ENCODE results near the gene NOSTRIN. TPM values are rescaled to one million over a fixed set of nuclear protein-coding genes. Genes with fewer than 3 reads are reported as not detected.

NOSTRIN gene
- total and polyA plus RNA-seq, 2 of the 8 experiments (the other 6 are each of a cell fraction or from before 2014, with no cell fraction given), result not detected

- Histone ChIP-seq H3K4me2 (ENCODE audit: insufficient read depth in 1 of 2, low read depth in 2 of 2, low read length in 2 of 2) (peak overlapping the region; percentile 46 to 59), H4K91ac (replicated peaks; ENCODE audit: insufficient read length, low read length) (no peak overlapping the region), H3K23ac (ENCODE audit: insufficient read length) (no peak overlapping the region), H3K9ac (replicated peaks in 1 of 4; ENCODE audit: extremely low read depth in 1 of 4, low read depth in 3 of 4, low read length in 3 of 4) (no peak overlapping the region), H2BK120ac (replicated peaks; ENCODE audit: low read depth, low read length) (no peak overlapping the region), H3K56ac (replicated peaks; ENCODE audit: insufficient read length, low read depth, low read length) (no peak overlapping the region), H2BK20ac (ENCODE audit: low read length) (no peak overlapping the region), H2BK5ac (ENCODE audit: low read depth, low read length) (no peak overlapping the region), H3K18ac (ENCODE audit: extremely low read depth, low read length) (no peak overlapping the region), H4K5ac (ENCODE audit: insufficient read length, low read depth, low read length) (no peak overlapping the region), H3K9me3 (ENCODE audit: insufficient read depth in 2 of 2, low read depth in 1 of 2, low read length in 1 of 2) (peaks cover 5 to 6% of the 10 kb centered on the region in 2 experiments; a peak in 3 of 4 replicates), H3K4ac (replicated peaks; ENCODE audit: insufficient read length, low read depth, low read length) (no peak overlapping the region), H3K79me1 (ENCODE audit: low read depth, low read length) (no peaks in the 10 kb centered on the region), H3K4me1 (replicated peaks in 1 of 4; ENCODE audit: control insufficient read depth in 3 of 4, insufficient read depth in 4 of 4, low read length in 3 of 4) (peaks cover 7 to 23% (median 22%) of the 10 kb centered on the region in 4 experiments), H3K4me3 (ENCODE audit: extremely low read depth in 1 of 4, insufficient read depth in 2 of 4, low read depth in 3 of 4, low read length in 4 of 4) (peak overlapping the region in 1 of 4 experiments; percentile 26; a peak in 2 of 8 replicates), H3K23me2 (ENCODE audit: low read depth, low read length) (no peaks in the 10 kb centered on the region), H2BK15ac (ENCODE audit: low read length) (0 out of 2 replicates have a peak overlapping the region, but pooled peaks have one; percentile 82), H3K36me3 (ENCODE audit: control insufficient read depth in 2 of 4, insufficient read depth in 4 of 4, low read length in 3 of 4) (no peaks in the 10 kb centered on the region), H3K79me2 (ENCODE audit: control insufficient read depth in 1 of 2, insufficient read depth in 2 of 2, low read length in 2 of 2) (no peaks in the 10 kb centered on the region), H4K8ac (ENCODE audit: extremely low read depth, insufficient read depth, low read length) (no peak overlapping the region), H2AFZ (ENCODE audit: low read length) (no peak overlapping the region), H2BK12ac (ENCODE audit: low read depth, low read length) (no peak overlapping the region), H4K20me1 (replicated peaks in 1 of 2; ENCODE audit: control insufficient read depth in 1 of 2, insufficient read depth in 2 of 2, low read length in 2 of 2) (no peaks in the 10 kb centered on the region), H3K27me3 (replicated peaks in 1 of 4; ENCODE audit: control insufficient read depth in 3 of 4, extremely low read depth in 1 of 4, insufficient read depth in 3 of 4, low read length in 3 of 4) (peaks cover 0 to 2% (median 0%) of the 10 kb centered on the region in 4 experiments; a peak in 1 of 7 replicates), H2AK5ac (ENCODE audit: low read depth, low read length) (no peak overlapping the region), H3K14ac (ENCODE audit: insufficient read length) (no peak overlapping the region), H3K27ac (ENCODE audit: low read depth, low read length) (no peak overlapping the region)
- 76% methylated on average over 6 of the region's 6 CpGs; no CpG with 5 or more reads in 1 of the 2 experiments for WGBS, 2 experiments (ENCODE audit: extremely low coverage in 1 of 2, insufficient coverage in 1 of 2, insufficient read length in 1 of 2, insufficient replicate concordance in 2 of 2, low coverage in 1 of 2, low lambda C conversion rate in 2 of 2, missing lambda C conversion rate in 1 of 2)
- CTCF ChIA-PET (ENCODE audit: partially characterized antibody), result interaction anchor here (1.0 to 2.4 kb wide), 3 partner anchors 9 to 138 kb away, joined by 3 to 9 read pairs (median 7); no protein-coding TSS in a partner anchor
- TF ChIP-seq SP4 (IDR thresholded peaks at IDR 0.05; ENCODE audit: low read length), result no peak
- DNase-seq (ENCODE audit: low read depth in 1 of 2, low spot score in 2 of 2) (no peak), FAIRE-seq (no peak)
- POLR2A ChIA-PET (ENCODE audit: partially characterized antibody), result no interaction called here
Observed at GRCh38 chr2:168912466-168912865, 110.0 kb downstream of the NOSTRIN start.

Measured in H1 (cell line).